Measurements from ENCODE around the gene SPPL2B.

DNA sequence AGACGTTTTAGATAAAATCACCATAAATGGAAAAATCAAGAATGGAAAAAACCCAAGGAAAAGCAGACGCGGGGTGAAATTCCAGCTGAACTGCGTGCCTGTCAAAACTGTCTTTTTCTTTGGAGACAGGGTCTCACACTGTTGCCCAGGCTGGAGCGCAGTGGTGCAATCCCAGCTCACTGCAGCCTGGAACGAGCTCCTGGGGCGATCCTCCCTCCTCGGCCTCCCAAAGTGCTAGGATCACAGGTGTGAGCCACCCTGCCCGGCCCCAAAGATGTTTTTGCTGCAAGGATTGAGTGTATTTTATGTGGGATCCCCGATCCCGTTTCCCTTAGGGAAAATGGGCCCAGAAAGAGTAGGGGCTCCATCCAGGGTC lies 45.6 kb upstream of the SPPL2B start:
- TF ChIP-seq POLR2A (IDR thresholded peaks at IDR 0.05) (no peak), POLR2AphosphoS5 (IDR thresholded peaks at IDR 0.05) (no peak)
- TF ChIP-seq, protein P1, sequence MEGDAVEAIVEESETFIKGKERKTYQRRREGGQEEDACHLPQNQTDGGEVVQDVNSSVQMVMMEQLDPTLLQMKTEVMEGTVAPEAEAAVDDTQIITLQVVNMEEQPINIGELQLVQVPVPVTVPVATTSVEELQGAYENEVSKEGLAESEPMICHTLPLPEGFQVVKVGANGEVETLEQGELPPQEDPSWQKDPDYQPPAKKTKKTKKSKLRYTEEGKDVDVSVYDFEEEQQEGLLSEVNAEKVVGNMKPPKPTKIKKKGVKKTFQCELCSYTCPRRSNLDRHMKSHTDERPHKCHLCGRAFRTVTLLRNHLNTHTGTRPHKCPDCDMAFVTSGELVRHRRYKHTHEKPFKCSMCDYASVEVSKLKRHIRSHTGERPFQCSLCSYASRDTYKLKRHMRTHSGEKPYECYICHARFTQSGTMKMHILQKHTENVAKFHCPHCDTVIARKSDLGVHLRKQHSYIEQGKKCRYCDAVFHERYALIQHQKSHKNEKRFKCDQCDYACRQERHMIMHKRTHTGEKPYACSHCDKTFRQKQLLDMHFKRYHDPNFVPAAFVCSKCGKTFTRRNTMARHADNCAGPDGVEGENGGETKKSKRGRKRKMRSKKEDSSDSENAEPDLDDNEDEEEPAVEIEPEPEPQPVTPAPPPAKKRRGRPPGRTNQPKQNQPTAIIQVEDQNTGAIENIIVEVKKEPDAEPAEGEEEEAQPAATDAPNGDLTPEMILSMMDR (IDR thresholded peaks at IDR 0.05) = no peak
